T-helper 1 cell treated with Interleukin-12 subunit alpha and Interleukin-12 subunit beta and Interleukin-4 antibody, amounts not matched to agents 30 μg/mL and 1 μg/mL, for 36 hours (primary cell): ENCODE data around the gene SPRY4.

Experiments used
- H3K27ac Mint-ChIP-seq: one replicate; pipeline ENCODE4 v1.8.0; 2021; ENCODE audit warnings: mild to moderate bottlenecking, mixed read lengths
- H3K27me3 Mint-ChIP-seq: one replicate; pipeline ENCODE4 v1.8.0; 2021; ENCODE audit warnings: low read depth, mixed read lengths
- H3K36me3 Mint-ChIP-seq: one replicate; pipeline ENCODE4 v1.8.0; 2021; ENCODE audit warnings: low read depth, mixed read lengths
- H3K4me1 Mint-ChIP-seq: one replicate; pipeline ENCODE4 v1.8.0; 2021; ENCODE audit warnings: low read depth, mixed read lengths
- H3K4me3 Mint-ChIP-seq: one replicate; pipeline ENCODE4 v1.8.0; 2021; ENCODE audit warnings: mild to moderate bottlenecking, moderate library complexity, mixed read lengths
- H3K9me3 Mint-ChIP-seq: one replicate; pipeline ENCODE4 v1.8.0; 2021; ENCODE audit warnings: mixed read lengths

SPRY4 gene

GRCh38 chr5:142323480-142324135 lies 1.2 kb downstream of the SPRY4 start:
- H3K27me3 Mint-ChIP-seq = peaks cover 62% of the 10 kb centered on the region
- H3K4me3 Mint-ChIP-seq = peak overlapping the region; percentile 86
- H3K27ac Mint-ChIP-seq = no peak overlapping the region
- peaks cover 50% of the 10 kb centered on the region for H3K4me1 Mint-ChIP-seq
- H3K36me3 Mint-ChIP-seq = no peaks in the 10 kb centered on the region
- H3K9me3 Mint-ChIP-seq = no peaks in the 10 kb centered on the region

DNA sequence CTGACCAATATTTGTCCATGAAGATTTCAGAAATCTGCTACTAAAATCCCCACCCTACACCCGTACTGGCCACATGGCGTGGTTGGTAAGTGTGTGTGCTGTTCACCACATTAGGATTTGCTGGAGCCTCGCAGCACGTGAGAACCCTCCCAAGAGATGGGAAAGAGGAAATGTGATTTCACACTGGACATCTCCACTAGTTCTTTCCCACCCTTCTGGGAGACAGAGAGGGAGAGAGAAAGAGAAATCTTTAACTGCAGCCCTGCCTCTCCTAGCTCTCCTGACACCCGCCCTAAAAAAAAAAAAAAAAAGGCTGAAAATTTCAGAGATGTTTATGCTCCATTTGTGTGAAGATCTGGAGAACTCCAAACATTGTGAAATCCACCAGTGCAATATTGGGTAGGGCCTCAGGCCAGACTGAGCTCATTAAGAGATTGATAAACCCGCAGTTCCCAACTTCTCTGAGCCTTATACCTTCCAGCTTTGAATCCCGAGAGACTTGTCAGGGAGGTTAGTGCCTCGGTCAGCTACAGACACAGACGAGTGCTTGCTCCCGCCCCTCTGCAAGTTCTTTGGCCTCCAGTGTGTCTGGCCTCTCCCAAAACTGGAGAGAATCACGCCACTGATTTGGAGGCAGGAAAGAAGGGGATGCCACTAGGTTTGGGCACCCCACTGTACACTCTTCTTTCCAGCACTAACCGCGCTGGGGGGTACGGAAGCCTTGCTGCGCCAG lies 1.9 kb downstream of the SPRY4 start:
- Mint-ChIP-seq H3K9me3 (no peaks in the 10 kb centered on the region), H3K4me3 (no peak overlapping the region), H3K27me3 (peaks cover 60% of the 10 kb centered on the region), H3K4me1 (peaks cover 52% of the 10 kb centered on the region), H3K36me3 (no peaks in the 10 kb centered on the region), H3K27ac (no peak overlapping the region)

DNA sequence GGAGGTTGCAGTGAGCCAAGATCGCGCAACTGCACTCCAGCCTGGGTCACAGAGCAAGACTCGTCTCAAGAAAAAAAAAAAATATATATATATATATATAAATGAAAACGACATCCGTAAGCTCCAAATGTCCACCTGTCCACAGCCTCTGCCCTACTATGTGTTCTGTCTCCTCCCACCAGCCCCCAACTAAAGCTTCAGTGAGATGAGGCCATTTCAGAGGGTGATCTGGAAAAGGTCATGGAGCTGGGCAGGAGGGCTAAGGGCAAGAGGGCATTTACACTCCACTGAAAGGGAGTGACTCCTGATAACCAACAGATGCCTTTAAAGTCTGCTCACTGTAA lies 2.4 kb downstream of the SPRY4 start:
- Mint-ChIP-seq H3K4me1 (peaks cover 52% of the 10 kb centered on the region), H3K27ac (no peak overlapping the region), H3K9me3 (no peaks in the 10 kb centered on the region), H3K27me3 (peaks cover 54% of the 10 kb centered on the region), H3K4me3 (no peak overlapping the region), H3K36me3 (no peaks in the 10 kb centered on the region)

DNA sequence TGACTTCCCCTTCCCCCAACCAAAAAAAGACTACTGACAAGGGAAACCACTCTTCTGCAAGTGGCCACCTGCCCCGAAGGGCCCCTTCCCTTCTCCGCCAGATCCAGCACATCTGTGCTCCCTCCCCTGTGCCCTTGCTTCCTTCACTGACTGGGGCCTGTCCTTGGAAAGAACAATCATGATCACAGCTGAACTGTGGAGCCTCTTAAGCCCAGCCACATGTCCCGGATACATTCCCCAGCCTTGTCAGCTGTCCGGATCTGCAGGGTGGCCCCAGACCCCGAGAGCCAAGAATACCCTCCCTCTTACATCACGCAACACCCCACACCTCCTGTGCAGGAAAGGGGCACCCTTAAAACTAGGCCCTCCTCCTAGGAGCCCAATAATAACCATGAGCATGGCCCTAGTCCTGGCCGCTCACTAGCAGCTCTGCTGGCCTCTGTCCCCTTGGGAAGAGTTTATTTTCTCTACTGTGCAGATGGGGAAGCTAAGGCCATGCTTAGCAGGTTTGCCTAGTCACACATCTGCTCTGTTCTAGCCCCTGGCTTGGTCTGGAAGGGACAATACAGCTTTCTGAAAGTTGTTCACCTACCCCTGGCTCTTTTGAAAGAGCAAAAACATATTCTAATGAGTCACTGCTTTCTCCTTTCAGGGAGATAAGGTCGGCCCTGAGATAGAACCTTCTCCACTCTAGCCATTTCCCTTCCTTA lies 3.8 kb downstream of the SPRY4 start:
- H3K4me3 Mint-ChIP-seq = no peak overlapping the region
- H3K27ac Mint-ChIP-seq = no peak overlapping the region
- H3K9me3 Mint-ChIP-seq = no peaks in the 10 kb centered on the region
- H3K27me3 Mint-ChIP-seq = peaks cover 41% of the 10 kb centered on the region
- H3K36me3 Mint-ChIP-seq = no peaks in the 10 kb centered on the region
- H3K4me1 Mint-ChIP-seq = peaks cover 51% of the 10 kb centered on the region

DNA sequence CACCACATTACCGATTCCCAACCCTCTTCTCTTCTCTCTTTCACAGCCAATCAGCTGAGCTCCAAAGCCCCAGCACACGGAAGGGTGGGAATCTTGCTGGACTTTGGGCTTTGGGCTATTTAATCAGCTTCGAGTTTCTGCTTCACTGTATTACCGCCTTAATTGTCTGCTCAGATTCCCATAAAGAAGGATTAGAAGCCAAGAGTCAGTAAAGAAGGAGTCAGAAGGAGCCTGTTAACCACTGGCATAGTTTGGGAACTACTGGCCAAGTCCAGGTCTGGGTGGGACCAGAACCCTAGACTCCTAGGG lies 4.4 kb downstream of the SPRY4 start:
- H3K27ac Mint-ChIP-seq = peak overlapping the region; percentile 16
- no peaks in the 10 kb centered on the region for H3K9me3 Mint-ChIP-seq
- peaks cover 48% of the 10 kb centered on the region for H3K4me1 Mint-ChIP-seq
- no peaks in the 10 kb centered on the region for H3K36me3 Mint-ChIP-seq
- H3K27me3 Mint-ChIP-seq = peaks cover 36% of the 10 kb centered on the region
- H3K4me3 Mint-ChIP-seq = no peak overlapping the region

- Mint-ChIP-seq H3K9me3 (no peaks in the 10 kb centered on the region), H3K4me3 (peak overlapping the region; percentile 53), H3K27ac (peak overlapping the region; percentile 41), H3K36me3 (no peaks in the 10 kb centered on the region), H3K4me1 (peaks cover 43% of the 10 kb centered on the region), H3K27me3 (peaks cover 30% of the 10 kb centered on the region)
These were observed 5.0 kb downstream of the SPRY4 start for GRCh38 chr5:142319560-142320429.

- H3K4me1 Mint-ChIP-seq = peaks cover 39% of the 10 kb centered on the region
- peak overlapping the region; percentile 41 for H3K27ac Mint-ChIP-seq
- peak overlapping the region; percentile 53 for H3K4me3 Mint-ChIP-seq
These were observed 5.7 kb downstream of the SPRY4 start for GRCh38 chr5:142319105-142319504.

DNA sequence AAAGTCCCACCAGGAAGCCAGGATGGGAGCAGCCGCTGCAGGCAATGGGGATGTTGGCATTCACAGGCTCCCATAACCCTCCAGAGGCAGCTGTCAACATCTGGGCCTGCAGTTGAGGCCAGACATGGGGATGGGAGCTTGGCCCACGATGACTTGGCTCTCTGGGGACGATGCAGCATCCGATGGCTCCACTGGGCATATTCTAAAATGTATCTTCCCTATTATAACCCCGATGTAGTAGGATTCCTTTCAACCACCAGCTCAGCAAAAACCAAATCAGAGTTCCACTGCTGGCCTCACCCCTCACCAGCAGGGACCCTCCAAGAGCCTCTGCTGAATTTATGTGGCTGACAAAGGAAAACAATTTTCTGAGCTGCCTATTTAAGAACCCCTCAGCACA lies 7.1 kb downstream of the SPRY4 start:
- Mint-ChIP-seq H3K27me3 (peaks cover 13% of the 10 kb centered on the region), H3K9me3 (no peaks in the 10 kb centered on the region), H3K27ac (no peak overlapping the region), H3K36me3 (no peaks in the 10 kb centered on the region), H3K4me1 (peaks cover 33% of the 10 kb centered on the region), H3K4me3 (no peak overlapping the region)

More at GRCh38 chr5:142319105-142319504, 5.7 kb downstream of the SPRY4 start:
- H3K9me3 Mint-ChIP-seq = no peaks in the 10 kb centered on the region
- peaks cover 27% of the 10 kb centered on the region for H3K27me3 Mint-ChIP-seq
- H3K36me3 Mint-ChIP-seq = no peaks in the 10 kb centered on the region

- H3K9me3 Mint-ChIP-seq = no peaks in the 10 kb centered on the region
These were observed 7.6 kb downstream of the SPRY4 start for GRCh38 chr5:142317173-142317572.

DNA sequence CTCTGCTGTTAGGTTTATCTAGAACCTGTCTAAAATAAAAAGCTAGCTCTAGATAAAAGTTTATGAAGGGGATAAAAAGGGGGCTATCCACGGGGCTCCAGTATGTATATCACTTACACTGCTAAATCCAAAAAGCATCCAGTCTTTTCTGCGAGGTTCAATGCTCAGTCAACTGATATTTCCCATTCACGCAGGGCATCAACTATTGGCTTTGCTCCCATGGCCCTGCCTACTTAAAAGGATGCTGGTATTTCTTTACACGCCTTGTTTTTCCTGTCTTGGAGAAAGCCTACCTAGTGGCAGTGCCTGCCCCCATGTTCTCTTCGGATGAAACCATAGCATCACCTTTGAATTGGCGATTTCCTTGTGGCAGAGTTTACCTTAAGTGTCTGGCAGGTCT lies 8.1 kb downstream of the SPRY4 start:
- Mint-ChIP-seq H3K36me3 (no peaks in the 10 kb centered on the region), H3K9me3 (no peaks in the 10 kb centered on the region), H3K27ac (no peak overlapping the region), H3K4me1 (peaks cover 31% of the 10 kb centered on the region), H3K27me3 (peaks cover 10% of the 10 kb centered on the region), H3K4me3 (no peak overlapping the region)

More at GRCh38 chr5:142317173-142317572, 7.6 kb downstream of the SPRY4 start:
- H3K4me3 Mint-ChIP-seq = no peak overlapping the region
- peaks cover 13% of the 10 kb centered on the region for H3K27me3 Mint-ChIP-seq
- H3K4me1 Mint-ChIP-seq = peaks cover 31% of the 10 kb centered on the region
- H3K27ac Mint-ChIP-seq = no peak overlapping the region
- no peaks in the 10 kb centered on the region for H3K36me3 Mint-ChIP-seq

DNA sequence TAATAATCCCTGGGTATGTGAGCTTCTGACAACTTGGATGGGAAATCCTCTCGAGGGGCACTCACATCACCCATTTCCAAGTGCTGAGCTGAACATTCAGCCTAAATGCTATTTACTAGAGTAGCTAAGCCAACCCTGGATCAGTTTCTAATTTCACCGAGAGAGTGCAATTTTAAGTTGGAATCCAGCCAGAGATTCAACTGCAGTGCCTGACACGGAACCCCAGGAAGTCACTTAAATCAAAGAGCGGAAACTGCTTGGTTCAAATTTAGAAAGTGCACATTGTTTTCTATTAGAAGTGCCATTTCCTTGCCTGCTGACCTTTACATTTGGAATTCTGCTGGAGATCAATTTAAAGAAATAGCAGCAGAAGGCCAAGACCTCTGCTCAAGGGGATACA lies 8.8 kb downstream of the SPRY4 start:
- H3K27me3 Mint-ChIP-seq = peaks cover 4% of the 10 kb centered on the region
- H3K27ac Mint-ChIP-seq = no peak overlapping the region
- peaks cover 25% of the 10 kb centered on the region for H3K4me1 Mint-ChIP-seq
- H3K36me3 Mint-ChIP-seq = no peaks in the 10 kb centered on the region
- H3K9me3 Mint-ChIP-seq = no peaks in the 10 kb centered on the region
- H3K4me3 Mint-ChIP-seq = no peak overlapping the region

- Mint-ChIP-seq H3K36me3 (no peaks in the 10 kb centered on the region), H3K27ac (no peak overlapping the region), H3K9me3 (no peaks in the 10 kb centered on the region), H3K4me1 (peaks cover 17% of the 10 kb centered on the region), H3K4me3 (no peak overlapping the region), H3K27me3 (peaks cover 3% of the 10 kb centered on the region)
These were observed 9.5 kb downstream of the SPRY4 start for GRCh38 chr5:142315096-142315900.

GRCh38 chr5:142314606-142315005 lies 10.2 kb downstream of the SPRY4 start:
- H3K9me3 Mint-ChIP-seq = no peaks in the 10 kb centered on the region
- no peak overlapping the region for H3K4me3 Mint-ChIP-seq
- H3K36me3 Mint-ChIP-seq = no peaks in the 10 kb centered on the region
- peaks cover 14% of the 10 kb centered on the region for H3K4me1 Mint-ChIP-seq
- peaks cover 3% of the 10 kb centered on the region for H3K27me3 Mint-ChIP-seq
- H3K27ac Mint-ChIP-seq = no peak overlapping the region

DNA sequence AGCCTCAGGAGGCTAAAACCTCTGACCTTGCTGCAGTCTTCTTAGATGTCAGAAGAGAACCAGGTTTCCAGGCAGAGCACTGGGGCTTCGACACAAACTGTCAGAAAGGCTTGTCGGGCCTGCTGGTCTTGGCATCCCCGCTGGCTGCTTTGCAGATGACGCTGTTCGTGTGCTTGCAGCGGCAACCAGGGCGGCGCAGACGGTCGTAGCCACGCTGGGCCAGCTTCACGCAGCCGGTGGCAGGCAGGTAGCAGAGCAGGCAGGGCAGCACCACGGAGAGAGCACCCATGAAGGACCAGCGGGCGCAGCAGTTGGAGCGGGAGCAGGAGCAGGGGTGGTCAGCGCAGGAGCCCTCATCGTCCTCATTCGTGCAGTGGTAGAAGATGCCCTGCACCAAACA lies 10.7 kb downstream of the SPRY4 start:
- no peak overlapping the region for H3K4me3 Mint-ChIP-seq
- H3K9me3 Mint-ChIP-seq = no peaks in the 10 kb centered on the region
- peaks cover 9% of the 10 kb centered on the region for H3K4me1 Mint-ChIP-seq
- peaks cover 3% of the 10 kb centered on the region for H3K27me3 Mint-ChIP-seq
- no peak overlapping the region for H3K27ac Mint-ChIP-seq
- H3K36me3 Mint-ChIP-seq = no peaks in the 10 kb centered on the region
